CD4-positive, alpha-beta T cell treated with Interferon gamma for 1 hour (primary cell): ENCODE data around the gene KCNQ1.

Source experiments
- DNase-seq: peaks from one replicate; pipeline ENCODE4 v3.0.0-alpha.2; 2020

The KCNQ1 gene

GRCh38 chr11:2728663-2729332 is 284.0 kb downstream of the KCNQ1 start:
- no peak for DNase-seq

DNA sequence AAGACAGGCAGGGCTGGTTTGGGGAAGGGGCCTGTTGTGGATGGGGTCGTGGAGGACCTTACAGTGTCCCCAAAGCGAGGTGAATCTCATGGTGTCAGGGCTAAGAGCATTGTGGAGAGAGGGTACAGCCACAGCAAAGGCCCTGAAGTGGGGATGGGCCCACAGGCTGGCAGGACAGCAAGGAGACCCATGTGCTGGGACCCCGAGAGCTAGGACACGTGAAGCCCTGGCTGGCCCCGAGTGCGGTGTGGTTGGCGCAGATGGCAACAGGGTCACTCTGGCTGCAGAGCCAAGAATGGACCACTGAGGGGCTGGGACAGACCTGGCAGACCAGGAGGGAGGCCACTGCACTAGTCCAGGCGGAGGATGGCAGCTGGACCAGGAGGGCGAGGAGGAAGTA is 285.0 kb downstream of the KCNQ1 start:
- DNase-seq, result no peak

DNA sequence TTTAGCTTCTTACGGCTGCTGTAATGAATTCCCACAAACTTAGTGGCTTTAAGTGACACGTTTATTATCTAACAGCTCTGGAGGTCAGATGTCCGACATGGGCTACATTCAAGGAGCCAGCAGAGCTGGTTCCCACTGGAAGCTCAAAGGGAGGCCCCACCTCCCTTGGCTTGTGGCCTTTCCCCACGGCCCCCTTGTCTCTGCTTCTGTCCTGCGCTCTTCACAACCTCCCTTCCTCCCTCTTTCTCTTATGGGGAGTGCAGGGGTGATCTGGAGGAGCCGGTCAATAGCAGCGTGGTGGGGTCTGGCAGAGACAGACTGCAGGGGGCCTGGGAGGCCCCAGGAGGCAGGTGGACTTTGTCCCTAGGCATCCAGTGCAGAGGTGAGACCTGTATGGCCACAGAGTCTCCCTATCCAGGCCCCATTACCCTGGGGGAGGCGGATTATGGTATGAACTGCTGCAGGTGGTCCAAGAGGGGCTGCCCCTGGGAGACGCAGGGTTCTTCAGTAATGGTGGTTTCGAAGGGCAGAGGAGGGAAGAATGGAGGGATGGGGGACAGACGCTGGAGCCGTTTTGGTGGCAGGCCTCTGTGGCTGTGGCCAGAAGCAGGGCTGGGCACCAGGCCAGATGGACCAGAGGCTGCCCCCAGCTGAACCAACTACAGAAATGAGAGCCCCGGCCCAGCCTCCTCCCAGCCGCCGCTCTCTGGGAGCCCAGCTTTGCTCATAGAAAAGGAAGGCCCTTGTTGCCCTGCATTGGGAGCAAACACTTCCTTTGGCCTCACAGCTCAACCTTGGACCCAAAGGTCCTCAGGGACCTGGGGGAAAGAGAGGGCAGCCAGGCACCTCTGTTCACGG is 285.7 kb downstream of the KCNQ1 start:
- DNase-seq, result no peak

- DNase-seq, result no peak
Observed at GRCh38 chr11:2731130-2732125, 286.6 kb downstream of the KCNQ1 start.

GRCh38 chr11:2732261-2732939 is 287.6 kb downstream of the KCNQ1 start:
- no peak for DNase-seq

DNA sequence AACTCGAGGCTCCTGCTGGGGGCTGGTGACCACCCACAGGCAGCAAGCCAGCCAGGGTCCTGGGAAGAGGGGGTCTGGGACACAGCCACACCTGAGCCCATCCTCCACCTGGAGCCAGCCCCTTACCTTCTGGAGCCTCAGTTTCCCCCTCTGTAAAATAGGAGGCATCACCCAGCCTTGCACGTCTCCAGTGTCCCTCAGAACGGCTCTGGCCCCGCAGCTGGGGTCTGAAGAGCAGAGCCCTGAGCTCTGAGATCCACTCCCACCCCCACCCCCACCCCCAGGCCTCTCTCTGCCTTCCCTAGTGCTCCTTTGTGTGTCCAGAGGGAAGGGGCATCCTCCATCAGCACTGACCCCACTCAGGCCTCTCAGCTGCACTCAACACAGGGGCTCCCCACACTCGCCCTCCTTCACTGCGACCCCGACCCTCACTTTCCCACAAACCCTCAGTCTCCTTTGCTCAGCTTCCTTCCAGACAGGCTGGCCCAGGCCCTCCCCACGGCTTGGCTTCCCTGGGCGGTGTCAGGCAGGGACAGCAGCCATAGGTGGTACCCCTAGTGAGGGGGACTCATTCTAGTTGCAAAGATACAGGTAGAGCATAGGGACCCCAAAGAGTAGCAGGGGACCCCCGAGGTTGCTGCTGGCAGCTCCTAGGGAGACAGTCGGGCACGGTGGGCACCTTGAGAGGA is 288.3 kb downstream of the KCNQ1 start:
- no peak for DNase-seq

DNA sequence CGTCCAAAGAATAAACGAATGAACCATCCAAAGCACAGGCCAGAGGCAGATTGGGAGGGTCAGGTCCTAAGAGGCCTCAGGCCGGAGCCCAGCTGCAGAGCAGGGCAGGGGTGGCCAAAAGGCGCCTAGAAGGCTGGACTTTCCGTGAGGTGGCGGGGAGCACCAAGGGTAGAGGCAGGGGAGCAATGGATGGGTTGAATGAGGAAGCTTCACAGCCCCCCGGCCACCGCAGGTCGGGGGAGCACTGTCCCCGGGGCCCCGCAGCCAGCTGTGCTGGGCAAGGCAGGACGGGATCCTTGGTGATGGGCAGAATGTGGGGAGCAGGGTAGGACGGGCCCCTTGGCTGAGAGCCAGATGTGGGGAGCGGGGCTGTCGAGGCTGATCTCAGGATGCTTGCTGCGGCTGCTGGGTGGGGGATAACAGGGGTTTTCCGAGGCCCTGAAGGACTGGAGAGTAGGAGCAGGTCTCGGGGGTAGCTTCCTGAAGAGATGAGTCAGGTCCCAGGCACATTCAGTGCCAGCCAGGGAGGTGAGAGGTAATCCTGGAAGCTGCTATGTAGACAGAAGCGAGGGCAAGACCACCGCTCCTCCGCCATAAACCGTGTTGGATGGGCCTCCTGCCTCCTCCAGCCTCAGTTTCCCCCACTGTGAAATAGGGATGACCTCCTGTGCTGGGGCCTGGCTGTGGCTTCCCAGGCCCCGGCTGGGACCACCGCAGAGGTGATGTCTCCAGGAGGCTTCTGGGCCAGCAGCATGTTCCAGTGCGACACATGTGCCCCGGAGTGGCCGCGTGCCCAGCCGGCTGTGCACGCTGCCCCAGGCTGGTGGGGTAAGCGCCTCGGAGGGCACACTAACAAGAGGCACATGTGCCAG is 289.6 kb downstream of the KCNQ1 start:
- DNase-seq, result no peak

- no peak for DNase-seq
Observed at GRCh38 chr11:2735053-2735589, 290.3 kb downstream of the KCNQ1 start.

DNA sequence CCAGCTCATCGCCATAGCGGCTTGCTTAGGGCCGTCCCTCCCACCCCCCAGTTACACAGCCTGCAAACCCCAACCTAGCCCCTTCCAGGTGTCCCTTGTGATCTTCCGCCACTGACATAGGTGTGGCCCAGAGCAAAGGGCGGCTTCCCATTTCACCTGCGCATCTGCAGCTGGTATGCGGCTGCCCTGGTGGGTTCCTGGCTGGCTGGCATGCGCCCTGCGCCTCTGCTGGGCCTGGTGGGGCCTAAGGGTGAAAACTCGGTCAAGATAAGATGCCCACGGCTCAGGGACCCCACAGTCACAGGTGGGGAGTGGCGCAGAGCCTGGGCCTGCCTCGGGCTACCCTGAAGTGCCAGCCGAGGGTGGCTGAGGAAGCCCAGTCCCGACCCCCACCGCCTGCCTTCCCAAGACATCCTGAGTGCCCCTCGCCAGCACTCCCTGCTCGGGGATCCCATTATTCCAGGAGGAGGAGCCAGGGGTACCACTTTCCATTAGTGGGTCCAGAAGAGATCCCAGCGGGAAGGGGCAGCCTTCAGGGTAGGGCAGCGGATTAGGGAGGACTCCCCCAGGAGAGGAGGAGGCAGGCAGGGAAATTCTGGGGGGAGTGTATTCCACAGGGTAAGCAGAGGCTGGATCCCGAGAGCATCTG is 291.9 kb downstream of the KCNQ1 start:
- no peak for DNase-seq

- no peak for DNase-seq
Observed at GRCh38 chr11:2737226-2737590, 292.4 kb downstream of the KCNQ1 start.

DNA sequence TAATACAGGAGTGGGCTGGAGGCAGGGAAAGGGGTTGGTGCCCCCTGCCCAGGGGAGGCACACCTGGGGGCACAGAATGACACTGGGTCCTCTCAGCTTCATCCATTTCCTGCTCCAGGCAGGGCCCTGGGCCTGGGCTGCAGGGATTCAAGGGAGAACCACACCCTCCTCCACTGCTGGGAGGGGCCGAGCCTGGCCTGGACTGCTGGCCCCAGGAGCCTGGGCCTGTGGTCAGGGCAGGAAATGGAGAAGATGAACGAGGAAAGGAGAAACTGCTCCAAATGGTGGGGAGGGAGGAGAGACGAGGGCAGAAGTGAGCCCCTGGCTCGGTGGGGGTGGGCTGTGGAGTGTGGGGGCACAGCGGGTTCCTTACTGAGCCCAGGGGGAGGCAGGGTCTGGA is 293.1 kb downstream of the KCNQ1 start:
- DNase-seq, result no peak

- no peak for DNase-seq
Observed at GRCh38 chr11:2738551-2739431, 294.0 kb downstream of the KCNQ1 start.

- DNase-seq, result no peak
Observed at GRCh38 chr11:2739531-2740274, 294.9 kb downstream of the KCNQ1 start.

DNA sequence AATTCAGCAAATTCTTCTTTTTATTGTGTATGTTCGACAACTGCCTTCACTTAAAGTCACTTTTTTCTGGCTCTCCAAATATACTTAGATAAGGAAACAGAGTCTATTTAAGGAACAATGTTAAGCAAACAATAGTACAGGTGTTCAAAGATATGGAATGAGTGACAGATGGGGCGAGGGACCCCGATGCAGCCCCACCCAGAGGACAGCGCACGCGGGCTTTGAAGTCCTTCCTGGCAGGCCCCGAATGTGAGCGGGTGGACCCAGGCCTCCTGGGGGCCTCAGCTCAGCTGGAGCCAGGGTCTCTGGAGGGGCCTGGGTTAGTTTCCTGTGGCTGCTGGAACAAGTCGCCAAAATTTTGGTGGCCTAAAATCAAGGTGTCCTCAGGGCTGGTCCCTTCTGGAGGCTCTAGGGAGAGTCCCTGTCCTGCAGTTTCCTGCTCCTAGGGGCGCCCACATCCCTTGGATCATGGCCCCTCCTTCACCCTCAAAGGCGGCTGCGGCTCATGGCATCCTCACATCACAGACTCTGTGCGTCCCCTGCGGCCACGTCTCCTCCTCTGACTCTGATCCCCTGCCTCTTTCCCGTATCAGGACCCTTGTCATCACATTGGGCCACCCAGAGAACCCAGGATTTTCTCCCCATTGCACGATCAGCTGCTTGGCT is 295.6 kb downstream of the KCNQ1 start:
- no peak for DNase-seq

DNA sequence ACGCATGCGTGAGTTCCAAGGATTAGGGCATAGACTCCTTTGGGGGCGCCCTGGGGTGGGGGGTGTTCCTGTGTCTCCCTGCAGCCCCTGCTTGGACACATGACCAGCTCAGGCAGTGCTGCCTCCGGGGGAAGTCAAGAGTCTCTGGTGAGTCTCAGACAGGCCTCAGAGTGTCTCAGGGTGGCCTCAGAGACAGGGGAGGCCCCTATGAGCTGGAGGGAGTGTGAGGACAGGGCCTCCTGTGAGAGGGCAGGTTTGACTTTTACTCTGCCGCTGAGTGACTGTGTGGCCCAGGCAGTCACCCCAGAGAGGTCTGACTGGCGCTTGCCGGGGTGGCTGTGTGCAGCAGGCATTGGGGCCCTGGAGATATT is 296.2 kb downstream of the KCNQ1 start:
- DNase-seq, result no peak

- no peak for DNase-seq
Observed at GRCh38 chr11:2741377-2742131, 296.7 kb downstream of the KCNQ1 start.

GRCh38 chr11:2742201-2742600 is 297.4 kb downstream of the KCNQ1 start:
- DNase-seq, result no peak
